DND-41 (cell line): ENCODE results near the gene CBX4.

ENCODE experiments used
- ATAC-seq: fragments of 200-7000 bp; cut with Tn5 transposase; 3 replicates; pipeline ENCODE4 v1.9.1; 2021; ENCODE audit warnings: low read depth; ENCODE audit not compliant: insufficient read depth
- DNase-seq: peaks from one replicate; pipeline ENCODE4 v3.0.0-alpha.2; 2020
- H2AFZ ChIP-seq: 2 replicates; pipeline ENCODE4 v1.6.0; 2012; ENCODE audit warnings: low read depth, low read length
- H3K27ac ChIP-seq: 2 replicates; pipeline ENCODE4 v1.5.1; 2012; ENCODE audit warnings: low read length, inconsistent platforms
- H3K27me3 ChIP-seq: fragments of 200-600 bp; sonication (generic); 2 replicates; pipeline ENCODE4 v1.6.0; 2012; ENCODE audit warnings: low read length, mild to moderate bottlenecking, inconsistent platforms; ENCODE audit not compliant: insufficient read depth, poor library complexity
- H3K36me3 ChIP-seq: 2 replicates; pipeline ENCODE4 v1.5.1; 2012; ENCODE audit warnings: low read length, inconsistent platforms; ENCODE audit not compliant: insufficient read depth
- H3K4me1 ChIP-seq: 2 replicates; pipeline ENCODE4 v1.5.1; 2012; ENCODE audit warnings: mild to moderate bottlenecking, low read length; ENCODE audit not compliant: insufficient read depth
- H3K4me2 ChIP-seq: 2 replicates; pipeline ENCODE4 v1.6.0; 2012; ENCODE audit warnings: mild to moderate bottlenecking, moderate library complexity, low read length, inconsistent platforms; ENCODE audit not compliant: insufficient read depth
- H3K4me3 ChIP-seq, 2 experiments: fragments of 200-600 bp in 1 of 2; shearing (Covaris generic) in 1 of 2; 2 replicates each; pipeline ENCODE4 v1.5.1; 2012 to 2016; ENCODE audit warnings: inconsistent platforms in 2 of 2, low read length in 2 of 2, mild to moderate bottlenecking in 2 of 2, low read depth in 1 of 2, moderate library complexity in 1 of 2
- H3K79me2 ChIP-seq: 2 replicates; pipeline ENCODE4 v1.6.0; 2012; ENCODE audit warnings: low read length, inconsistent platforms; ENCODE audit not compliant: insufficient read depth
- H3K9ac ChIP-seq: 2 replicates; pipeline ENCODE4 v1.6.0; 2012; ENCODE audit warnings: low read depth, mild to moderate bottlenecking, inconsistent platforms, low read length, moderate library complexity
- H3K9me3 ChIP-seq: 2 replicates; pipeline ENCODE4 v1.5.1; 2012; ENCODE audit warnings: low read length, moderate library complexity, mild to moderate bottlenecking, inconsistent platforms; ENCODE audit not compliant: insufficient read depth, severe bottlenecking
- H4K20me1 ChIP-seq: 2 replicates; pipeline ENCODE4 v1.6.0; 2012; ENCODE audit warnings: low read length; ENCODE audit not compliant: insufficient read depth
- CTCF ChIP-seq: IDR thresholded peaks from 2 replicates; pipeline ENCODE4 v1.5.1; 2012; ENCODE audit warnings: borderline replicate concordance, low read length, moderate library complexity, mild to moderate bottlenecking; ENCODE audit not compliant: poor library complexity, severe bottlenecking; ENCODE audit errors: extremely low read depth
- EZH2 ChIP-seq: IDR thresholded peaks from 3 replicates; pipeline ENCODE4 v1.6.1; 2012; ENCODE audit warnings: borderline replicate concordance, low read depth, mild to moderate bottlenecking, moderate library complexity, low read length, inconsistent platforms; ENCODE audit not compliant: severe bottlenecking

Gene CBX4

DNA sequence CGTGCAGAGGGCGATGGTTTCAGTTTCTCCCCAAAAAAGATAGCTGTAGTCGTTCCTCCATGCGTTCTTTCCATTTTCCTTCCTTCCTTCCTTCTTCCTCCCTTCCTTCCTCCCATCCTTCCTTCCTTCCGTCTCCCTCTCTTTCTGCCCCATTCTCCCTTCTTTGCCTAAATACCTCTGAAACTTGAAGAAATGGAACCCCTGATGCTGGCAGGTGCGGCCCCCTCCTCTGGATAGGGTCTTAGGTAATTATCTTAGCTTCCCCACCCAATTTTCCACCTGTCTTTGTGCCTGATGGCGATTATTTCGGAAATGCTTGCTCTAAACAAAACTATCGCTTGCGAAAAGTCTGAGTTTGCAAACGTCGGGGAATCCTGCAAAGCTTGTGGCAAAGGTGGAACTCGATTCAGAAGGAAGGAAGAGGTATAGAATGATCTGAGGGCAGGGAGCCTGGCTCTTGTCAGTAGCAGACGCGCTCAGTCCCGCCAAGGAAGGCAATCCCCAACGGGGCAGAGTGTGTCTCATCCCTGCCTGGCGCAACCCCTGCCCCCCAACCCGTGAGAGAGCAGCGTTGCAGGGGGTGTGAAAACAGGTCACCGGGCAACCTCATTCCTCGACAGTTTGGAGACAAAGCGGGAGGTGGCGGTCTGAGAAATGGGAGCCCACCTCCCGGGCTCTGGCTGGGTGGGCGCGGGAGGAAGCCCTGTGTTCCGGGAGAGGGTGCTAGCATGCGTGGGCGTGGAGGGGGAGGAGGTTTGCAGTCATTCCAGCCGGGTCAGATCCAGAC lies 39.5 kb downstream of the CBX4 start:
- DNase-seq = peak; percentile 47
- Histone ChIP-seq H3K4me2 (peak overlapping the region; percentile 77), H2AFZ (peak overlapping the region; percentile 55), H3K4me1 (peaks cover 71% of the 10 kb centered on the region), H3K4me3 (peak overlapping the region; percentile 7 to 57; a peak in 3 of 4 replicates), H3K36me3 (peaks cover 13% of the 10 kb centered on the region), H4K20me1 (peaks cover 15% of the 10 kb centered on the region; the same call in 1 of the 2 replicates), H3K27ac (peak overlapping the region; percentile 64), H3K9me3 (no peaks in the 10 kb centered on the region), H3K27me3 (peaks cover 36% of the 10 kb centered on the region), H3K9ac (peak overlapping the region; percentile 57), H3K79me2 (peaks cover 29% of the 10 kb centered on the region)
- peak; percentile 91 for TF ChIP-seq EZH2
- TF ChIP-seq CTCF = no peak
- ATAC-seq = no peak

- Histone ChIP-seq H3K4me3 (no peak overlapping the region), H3K27me3 (peaks cover 32% of the 10 kb centered on the region), H3K36me3 (peaks cover 17% of the 10 kb centered on the region), H3K4me1 (peaks cover 70% of the 10 kb centered on the region), H3K9ac (peak overlapping the region; percentile 57; the same call in 1 of the 2 replicates), H2AFZ (no peak overlapping the region), H3K9me3 (no peaks in the 10 kb centered on the region), H3K4me2 (peak overlapping the region; percentile 77), H4K20me1 (peaks cover 20% of the 10 kb centered on the region; the same call in 1 of the 2 replicates), H3K79me2 (peaks cover 33% of the 10 kb centered on the region), H3K27ac (no peak overlapping the region)
- ATAC-seq (no peak), DNase-seq (no peak)
- TF ChIP-seq CTCF (no peak), EZH2 (no peak)
Measured at GRCh38 chr17:79799174-79799537, 40.1 kb downstream of the CBX4 start.

- no peaks in the 10 kb centered on the region for H3K9me3 ChIP-seq
- peaks cover 23% of the 10 kb centered on the region for H4K20me1 ChIP-seq
- H3K79me2 ChIP-seq = peaks cover 28% of the 10 kb centered on the region
- H3K4me2 ChIP-seq = peak overlapping the region; percentile 83
- peaks cover 21% of the 10 kb centered on the region for H3K36me3 ChIP-seq
- TF ChIP-seq EZH2 (peak; percentile 82), CTCF (no peak)
- no peak overlapping the region for H2AFZ ChIP-seq
- peaks cover 64% of the 10 kb centered on the region for H3K4me1 ChIP-seq
- ATAC-seq = no peak
- DNase-seq = no peak
- H3K27ac ChIP-seq = no peak overlapping the region
- H3K4me3 ChIP-seq = peak overlapping the region in 1 of 2 experiments; percentile 60; a peak in 2 of 4 replicates
- peak overlapping the region; percentile 58 for H3K9ac ChIP-seq
- H3K27me3 ChIP-seq = peaks cover 32% of the 10 kb centered on the region
Measured at GRCh38 chr17:79798299-79799173, 40.7 kb downstream of the CBX4 start.
